Measurements from ENCODE around the gene RBPJL.
A peak's percentile ranks its signal among the peaks of the same experiment; 100 is the strongest.

Gene RBPJL

DNA sequence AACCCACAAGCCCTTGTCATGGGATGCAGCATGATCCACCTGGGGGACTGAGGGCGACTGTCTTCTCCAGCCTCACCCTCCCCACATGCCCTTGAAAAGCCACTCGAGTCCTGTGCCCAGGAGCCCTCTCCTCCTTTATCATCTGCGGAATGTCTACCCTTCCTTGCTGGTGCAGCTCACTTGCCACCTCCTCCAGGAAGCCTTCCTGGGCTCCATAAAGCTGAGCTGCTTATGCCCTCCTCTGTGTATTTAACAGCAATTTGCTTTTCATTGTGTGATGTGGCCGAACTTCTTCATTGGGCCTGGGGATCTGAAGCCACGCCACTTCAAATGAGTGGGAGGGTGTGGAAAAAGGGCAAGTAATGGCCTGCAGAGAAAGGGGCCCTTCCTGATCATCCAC, 17.8 kb upstream of the RBPJL start:
- H3K4me1 ChIP-seq (ENCODE audit: control insufficient read depth, low read length) = no peaks in the 10 kb centered on the region
- H3K9me2 ChIP-seq (replicated peaks; ENCODE audit: control insufficient read depth, low read length) = no peaks in the 10 kb centered on the region
- H3K27me3 ChIP-seq (ENCODE audit: control insufficient read depth, low read length) = peaks cover 3% of the 10 kb centered on the region; the same call in 1 of the 2 replicates
- no peak overlapping the region for H3K4me3 ChIP-seq (ENCODE audit: low read length)
- H4K20me1 ChIP-seq (ENCODE audit: control insufficient read depth, insufficient read depth, low read depth, low read length) = no peaks in the 10 kb centered on the region
- no peaks in the 10 kb centered on the region for H3K9me3 ChIP-seq (ENCODE audit: control insufficient read depth, insufficient read depth, low read length)
- no peaks in the 10 kb centered on the region for H3K36me3 ChIP-seq (ENCODE audit: control insufficient read depth, low read length)
- no peak overlapping the region for H3K4me2 ChIP-seq (ENCODE audit: low read length)
- TF ChIP-seq, protein P1, sequence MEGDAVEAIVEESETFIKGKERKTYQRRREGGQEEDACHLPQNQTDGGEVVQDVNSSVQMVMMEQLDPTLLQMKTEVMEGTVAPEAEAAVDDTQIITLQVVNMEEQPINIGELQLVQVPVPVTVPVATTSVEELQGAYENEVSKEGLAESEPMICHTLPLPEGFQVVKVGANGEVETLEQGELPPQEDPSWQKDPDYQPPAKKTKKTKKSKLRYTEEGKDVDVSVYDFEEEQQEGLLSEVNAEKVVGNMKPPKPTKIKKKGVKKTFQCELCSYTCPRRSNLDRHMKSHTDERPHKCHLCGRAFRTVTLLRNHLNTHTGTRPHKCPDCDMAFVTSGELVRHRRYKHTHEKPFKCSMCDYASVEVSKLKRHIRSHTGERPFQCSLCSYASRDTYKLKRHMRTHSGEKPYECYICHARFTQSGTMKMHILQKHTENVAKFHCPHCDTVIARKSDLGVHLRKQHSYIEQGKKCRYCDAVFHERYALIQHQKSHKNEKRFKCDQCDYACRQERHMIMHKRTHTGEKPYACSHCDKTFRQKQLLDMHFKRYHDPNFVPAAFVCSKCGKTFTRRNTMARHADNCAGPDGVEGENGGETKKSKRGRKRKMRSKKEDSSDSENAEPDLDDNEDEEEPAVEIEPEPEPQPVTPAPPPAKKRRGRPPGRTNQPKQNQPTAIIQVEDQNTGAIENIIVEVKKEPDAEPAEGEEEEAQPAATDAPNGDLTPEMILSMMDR (IDR thresholded peaks at IDR 0.05; ENCODE audit: low read depth, low read length, poor library complexity, severe bottlenecking) = no peak
- TF ChIP-seq EZH2phosphoT487 (IDR thresholded peaks at IDR 0.05; ENCODE audit: borderline replicate concordance, low read length) = no peak
- H3F3A ChIP-seq (ENCODE audit: control insufficient read depth, insufficient read depth) = no peaks in the 10 kb centered on the region
- H3K79me2 ChIP-seq (ENCODE audit: control insufficient read depth, low read length) = no peaks in the 10 kb centered on the region
- H3K27ac ChIP-seq (ENCODE audit: low read depth, low read length) = no peak overlapping the region

GRCh38 chr20:45289942-45290676, 16.5 kb upstream of the RBPJL start:
- H3K27me3 ChIP-seq (ENCODE audit: control insufficient read depth, low read length) = peaks cover 6% of the 10 kb centered on the region; the same call in 1 of the 2 replicates
- H3K4me1 ChIP-seq (ENCODE audit: control insufficient read depth, low read length) = no peaks in the 10 kb centered on the region
- no peak overlapping the region for H3K27ac ChIP-seq (ENCODE audit: low read depth, low read length)
- H3K9me2 ChIP-seq (replicated peaks; ENCODE audit: control insufficient read depth, low read length) = no peaks in the 10 kb centered on the region
- no peaks in the 10 kb centered on the region for H3K79me2 ChIP-seq (ENCODE audit: control insufficient read depth, low read length)
- no peak overlapping the region for H3K4me2 ChIP-seq (ENCODE audit: low read length)
- H3K9me3 ChIP-seq (ENCODE audit: control insufficient read depth, insufficient read depth, low read length) = no peaks in the 10 kb centered on the region
- no peak overlapping the region for H3K4me3 ChIP-seq (ENCODE audit: low read length)
- H4K20me1 ChIP-seq (ENCODE audit: control insufficient read depth, insufficient read depth, low read depth, low read length) = no peaks in the 10 kb centered on the region
- no peaks in the 10 kb centered on the region for H3F3A ChIP-seq (ENCODE audit: control insufficient read depth, insufficient read depth)
- TF ChIP-seq EZH2phosphoT487 (IDR thresholded peaks at IDR 0.05; ENCODE audit: borderline replicate concordance, low read length) = no peak
- TF ChIP-seq, protein P1 (IDR thresholded peaks at IDR 0.05; ENCODE audit: low read depth, low read length, poor library complexity, severe bottlenecking) = no peak
- no peaks in the 10 kb centered on the region for H3K36me3 ChIP-seq (ENCODE audit: control insufficient read depth, low read length)

GRCh38 chr20:45290677-45291355, 15.8 kb upstream of the RBPJL start:
- H3K9me3 ChIP-seq (ENCODE audit: control insufficient read depth, insufficient read depth, low read length) = no peaks in the 10 kb centered on the region
- peaks cover 6% of the 10 kb centered on the region; the same call in 1 of the 2 replicates for H3K27me3 ChIP-seq (ENCODE audit: control insufficient read depth, low read length)
- H3K4me1 ChIP-seq (ENCODE audit: control insufficient read depth, low read length) = no peaks in the 10 kb centered on the region
- no peaks in the 10 kb centered on the region for H3K9me2 ChIP-seq (replicated peaks; ENCODE audit: control insufficient read depth, low read length)
- TF ChIP-seq, protein P1 (IDR thresholded peaks at IDR 0.05; ENCODE audit: low read depth, low read length, poor library complexity, severe bottlenecking) = peak; percentile 92
- no peak for TF ChIP-seq EZH2phosphoT487 (IDR thresholded peaks at IDR 0.05; ENCODE audit: borderline replicate concordance, low read length)
- H3F3A ChIP-seq (ENCODE audit: control insufficient read depth, insufficient read depth) = no peaks in the 10 kb centered on the region
- H3K79me2 ChIP-seq (ENCODE audit: control insufficient read depth, low read length) = no peaks in the 10 kb centered on the region
- no peaks in the 10 kb centered on the region for H4K20me1 ChIP-seq (ENCODE audit: control insufficient read depth, insufficient read depth, low read depth, low read length)
- H3K36me3 ChIP-seq (ENCODE audit: control insufficient read depth, low read length) = no peaks in the 10 kb centered on the region
- no peak overlapping the region for H3K4me2 ChIP-seq (ENCODE audit: low read length)
- no peak overlapping the region for H3K27ac ChIP-seq (ENCODE audit: low read depth, low read length)
- no peak overlapping the region for H3K4me3 ChIP-seq (ENCODE audit: low read length)

Measured in DOHH2 (cell line).